ENCODE results near the gene CREB5.

The CREB5 gene

DNA sequence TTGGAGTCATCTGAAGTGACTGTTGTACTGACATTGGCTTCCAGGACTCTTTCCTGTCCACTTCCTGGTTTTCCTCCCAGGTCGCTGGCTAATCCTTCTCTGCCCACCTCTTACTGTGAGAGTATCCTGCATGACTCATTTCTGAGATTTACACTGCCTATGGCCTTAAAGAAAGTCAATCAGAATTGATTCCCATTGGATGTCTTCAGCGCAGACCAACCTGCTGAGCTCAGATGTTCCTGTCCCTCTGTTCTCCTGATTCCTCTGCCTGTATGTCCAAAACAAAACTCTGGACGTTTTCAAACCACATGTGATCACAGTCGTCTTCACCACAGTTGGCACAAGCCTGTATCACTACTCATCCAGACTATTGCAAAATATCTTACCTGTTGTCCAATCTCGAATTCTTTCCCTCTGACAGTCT, 262.1 kb downstream of the CREB5 start:
- no peak overlapping the region for H3K27ac Mint-ChIP-seq
- H3K4me1 Mint-ChIP-seq (ENCODE audit: low read depth), result no peaks in the 10 kb centered on the region
- no peaks in the 10 kb centered on the region for H3K9me3 Mint-ChIP-seq

DNA sequence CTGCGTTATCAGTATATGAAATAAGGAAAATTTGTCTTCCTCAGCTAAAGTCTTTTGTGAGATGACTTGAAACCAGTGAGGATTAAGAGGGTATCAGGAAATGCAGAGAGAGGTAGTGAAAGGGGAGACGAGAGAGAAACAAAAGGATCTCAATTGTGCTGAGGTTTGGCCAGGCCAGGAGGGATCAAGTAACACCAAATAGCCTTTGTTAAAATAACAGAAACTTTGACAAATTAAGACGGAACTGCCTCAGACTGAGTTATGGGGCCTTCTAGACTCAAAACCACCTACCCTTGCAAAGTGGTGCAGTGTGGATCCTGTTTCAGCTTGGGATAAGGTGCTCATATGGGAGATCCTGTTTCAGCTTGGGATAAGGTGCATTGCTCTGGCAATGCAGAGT, 263.1 kb downstream of the CREB5 start:
- Mint-ChIP-seq H3K4me3 (no peak overlapping the region), H3K36me3 (ENCODE audit: low read depth) (no peaks in the 10 kb centered on the region), H3K9me3 (no peaks in the 10 kb centered on the region), H3K27me3 (ENCODE audit: low read depth) (no peaks in the 10 kb centered on the region), H3K27ac (no peak overlapping the region), H3K4me1 (ENCODE audit: low read depth) (no peaks in the 10 kb centered on the region)

More for the DNA sequence above, 262.1 kb downstream of the CREB5 start:
- Mint-ChIP-seq H3K4me3 (no peak overlapping the region), H3K27me3 (ENCODE audit: low read depth) (no peaks in the 10 kb centered on the region), H3K36me3 (ENCODE audit: low read depth) (no peaks in the 10 kb centered on the region)

DNA sequence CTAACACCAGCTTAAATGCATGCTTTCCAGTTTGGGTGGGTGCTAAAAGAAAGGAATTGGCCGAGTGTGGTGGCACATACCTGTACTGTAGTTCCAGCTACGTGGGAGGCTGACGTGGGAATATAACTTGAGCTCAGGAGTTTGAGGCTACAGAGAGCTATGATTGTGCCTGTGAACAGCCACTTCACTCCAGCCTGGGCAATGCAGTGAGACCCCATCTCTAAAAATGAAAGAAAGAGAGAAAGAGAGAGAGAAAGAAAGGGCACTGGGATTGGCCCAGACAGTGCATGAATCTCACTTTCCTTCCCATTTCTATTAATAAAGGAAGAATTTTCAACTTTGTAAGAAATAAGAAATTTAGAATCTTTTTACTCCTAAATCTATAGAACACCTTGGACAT, 265.4 kb downstream of the CREB5 start:
- H3K27ac Mint-ChIP-seq, result no peak overlapping the region
- no peaks in the 10 kb centered on the region for H3K4me1 Mint-ChIP-seq (ENCODE audit: low read depth)
- no peaks in the 10 kb centered on the region for H3K36me3 Mint-ChIP-seq (ENCODE audit: low read depth)
- H3K9me3 Mint-ChIP-seq, result no peaks in the 10 kb centered on the region
- no peak overlapping the region for H3K4me3 Mint-ChIP-seq
- no peaks in the 10 kb centered on the region for H3K27me3 Mint-ChIP-seq (ENCODE audit: low read depth)

DNA sequence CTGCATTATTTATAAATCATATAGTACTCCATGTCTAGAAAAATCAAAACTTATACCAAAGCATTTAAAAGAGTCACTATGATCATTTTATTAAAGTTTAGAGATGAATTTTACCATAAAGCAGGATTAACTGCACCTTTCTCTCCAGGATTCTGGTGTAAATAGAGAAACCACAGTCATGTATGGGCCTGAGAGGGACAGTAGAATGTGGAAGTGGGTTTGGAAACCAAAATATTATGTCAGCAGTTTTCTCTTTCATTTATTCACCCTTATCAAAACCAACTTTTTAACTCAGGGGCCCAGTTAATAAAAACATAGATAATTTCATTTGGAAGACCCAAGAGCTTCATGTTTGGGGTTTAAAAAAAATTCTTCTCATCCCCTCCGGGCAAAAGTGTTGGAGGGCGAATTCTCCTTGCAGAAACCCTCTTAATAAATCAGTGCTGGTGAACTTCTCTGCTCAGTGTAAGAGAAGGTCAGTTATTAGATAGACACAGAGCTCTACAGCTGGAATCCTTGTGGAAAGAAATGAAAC, 266.2 kb downstream of the CREB5 start:
- H3K4me1 Mint-ChIP-seq (ENCODE audit: low read depth), result no peaks in the 10 kb centered on the region
- no peaks in the 10 kb centered on the region for H3K9me3 Mint-ChIP-seq
- H3K36me3 Mint-ChIP-seq (ENCODE audit: low read depth), result no peaks in the 10 kb centered on the region
- peaks cover 4% of the 10 kb centered on the region for H3K27me3 Mint-ChIP-seq (ENCODE audit: low read depth)
- no peak overlapping the region for H3K4me3 Mint-ChIP-seq
- no peak overlapping the region for H3K27ac Mint-ChIP-seq

DNA sequence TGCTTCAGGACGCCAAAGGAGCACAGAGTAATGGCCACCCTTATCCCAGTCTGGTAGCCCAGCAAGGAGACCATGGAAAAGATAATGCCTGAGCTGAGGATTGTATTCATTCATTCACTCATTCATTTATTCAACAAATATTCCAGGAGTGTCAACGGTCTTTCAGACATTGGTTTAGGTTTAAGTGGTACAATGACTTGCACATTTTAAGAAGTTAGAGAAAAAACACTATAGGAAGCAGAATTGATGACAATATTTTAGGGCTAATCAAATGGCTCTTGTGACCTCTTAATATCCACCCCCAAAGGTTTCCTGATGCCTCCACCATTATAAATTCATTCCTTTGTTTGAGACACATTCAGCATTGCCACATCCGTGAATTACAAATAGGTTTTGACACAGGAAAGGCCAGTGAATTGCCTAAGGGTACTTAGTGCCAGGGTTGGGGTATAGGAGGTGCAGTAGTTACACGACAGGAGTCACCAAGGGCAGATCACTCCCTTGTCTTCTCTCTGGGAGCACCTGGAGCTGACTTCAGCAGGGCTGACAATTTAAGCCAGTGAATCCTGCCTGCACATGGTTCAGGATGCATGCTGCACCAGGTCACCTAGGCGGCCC, 269.5 kb downstream of the CREB5 start:
- peaks cover 4% of the 10 kb centered on the region for H3K27me3 Mint-ChIP-seq (ENCODE audit: low read depth)
- no peaks in the 10 kb centered on the region for H3K9me3 Mint-ChIP-seq
- H3K27ac Mint-ChIP-seq, result no peak overlapping the region
- H3K4me3 Mint-ChIP-seq, result no peak overlapping the region
- no peaks in the 10 kb centered on the region for H3K4me1 Mint-ChIP-seq (ENCODE audit: low read depth)
- no peaks in the 10 kb centered on the region for H3K36me3 Mint-ChIP-seq (ENCODE audit: low read depth)

- Mint-ChIP-seq H3K27ac (no peak overlapping the region), H3K9me3 (no peaks in the 10 kb centered on the region), H3K4me1 (ENCODE audit: low read depth) (no peaks in the 10 kb centered on the region), H3K36me3 (ENCODE audit: low read depth) (no peaks in the 10 kb centered on the region), H3K27me3 (ENCODE audit: low read depth) (peaks cover 4% of the 10 kb centered on the region), H3K4me3 (no peak overlapping the region)
Observed at GRCh38 chr7:28682801-28683200, 270.5 kb downstream of the CREB5 start.

DNA sequence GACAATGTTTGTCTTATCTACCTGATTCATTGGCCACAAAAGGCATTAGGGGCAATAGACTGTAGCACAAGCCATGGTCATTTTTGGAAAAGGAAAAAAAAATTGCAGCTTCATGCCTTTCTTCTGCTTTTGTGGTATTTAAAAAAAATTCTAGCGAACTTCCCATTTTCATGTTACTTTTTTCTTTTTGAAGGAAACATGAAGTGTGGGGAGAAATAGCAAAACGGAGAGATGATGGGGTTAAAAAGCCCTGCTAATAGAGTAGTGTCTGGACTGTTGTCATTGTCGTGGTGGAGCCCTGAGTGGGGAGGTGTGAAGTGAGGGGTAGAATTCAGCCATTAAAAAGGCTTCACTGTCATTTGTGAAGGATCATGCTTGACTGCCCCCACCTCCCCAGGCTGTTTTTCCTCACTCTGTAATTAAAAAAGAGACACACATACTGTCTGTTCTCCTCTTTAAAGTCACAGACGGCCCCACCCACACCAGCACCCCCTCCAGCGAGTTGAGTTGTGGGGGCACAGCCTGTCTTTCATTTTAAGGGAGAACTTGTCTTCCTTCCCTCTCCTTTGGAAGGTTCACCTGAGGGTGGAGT, 272.4 kb downstream of the CREB5 start:
- no peaks in the 10 kb centered on the region for H3K36me3 Mint-ChIP-seq (ENCODE audit: low read depth)
- H3K27ac Mint-ChIP-seq, result no peak overlapping the region
- no peaks in the 10 kb centered on the region for H3K9me3 Mint-ChIP-seq
- no peaks in the 10 kb centered on the region for H3K4me1 Mint-ChIP-seq (ENCODE audit: low read depth)
- peaks cover 4% of the 10 kb centered on the region for H3K27me3 Mint-ChIP-seq (ENCODE audit: low read depth)
- no peak overlapping the region for H3K4me3 Mint-ChIP-seq

DNA sequence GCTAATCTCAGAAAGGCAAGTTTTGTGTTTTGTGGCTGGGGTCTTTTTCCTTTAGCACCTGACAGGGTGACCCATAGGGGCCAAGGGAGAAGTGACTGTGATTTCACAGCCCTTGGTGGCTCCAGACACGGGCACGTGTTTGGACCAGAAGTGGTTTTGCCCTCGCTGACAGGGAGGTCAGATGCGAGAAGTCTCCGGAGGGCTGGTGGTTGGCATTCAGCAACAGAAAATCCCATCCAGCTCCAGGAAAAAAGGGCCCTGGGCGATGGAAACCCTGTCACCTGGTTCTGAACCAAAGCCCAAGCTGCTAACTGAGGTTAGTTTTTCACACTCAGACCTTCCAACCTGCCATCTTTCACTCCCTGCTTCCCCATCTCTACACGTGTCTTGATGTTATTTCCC, 272.9 kb downstream of the CREB5 start:
- Mint-ChIP-seq H3K27me3 (ENCODE audit: low read depth) (peaks cover 4% of the 10 kb centered on the region), H3K4me3 (no peak overlapping the region), H3K4me1 (ENCODE audit: low read depth) (no peaks in the 10 kb centered on the region), H3K27ac (no peak overlapping the region), H3K36me3 (ENCODE audit: low read depth) (no peaks in the 10 kb centered on the region), H3K9me3 (no peaks in the 10 kb centered on the region)

DNA sequence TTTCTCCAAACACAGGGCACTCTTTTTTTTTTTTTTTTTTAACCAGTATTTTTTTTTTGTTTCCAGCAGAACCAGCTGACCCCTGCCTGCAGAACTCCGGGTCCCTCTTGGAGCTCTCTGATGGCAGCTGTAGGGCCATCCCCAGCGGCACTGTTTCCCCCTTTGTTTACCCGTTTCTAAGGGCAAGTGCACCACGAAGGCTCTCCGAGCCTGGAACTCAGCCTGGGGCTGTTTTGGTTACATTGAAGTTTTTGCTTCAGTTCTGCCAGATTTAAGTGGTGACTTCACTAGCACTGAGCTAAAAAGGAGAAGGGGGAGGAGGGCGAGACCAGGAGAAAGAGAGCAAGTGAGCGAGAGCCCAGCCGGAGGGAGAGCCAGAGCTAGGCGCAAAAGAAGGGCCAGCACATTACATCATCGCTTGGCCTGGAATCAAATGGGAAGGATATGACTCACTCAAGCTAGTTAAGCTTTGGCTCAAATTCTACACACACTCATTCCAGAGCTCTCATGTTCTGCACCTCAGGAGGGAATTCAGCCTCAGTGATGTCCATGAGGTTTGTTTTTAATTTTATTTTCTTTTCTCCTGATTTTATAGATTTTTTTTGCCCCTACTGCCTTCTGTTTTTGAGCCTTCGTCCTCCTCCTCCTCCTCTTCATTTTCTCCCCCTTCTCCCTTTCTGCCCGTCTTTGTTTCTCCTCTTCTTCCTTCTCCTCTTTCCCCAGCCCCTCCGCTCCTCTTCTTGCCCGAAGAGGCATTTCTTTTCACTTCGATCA, 273.5 kb downstream of the CREB5 start:
- H3K4me3 Mint-ChIP-seq, result no peak overlapping the region
- H3K27ac Mint-ChIP-seq, result no peak overlapping the region
- no peaks in the 10 kb centered on the region for H3K36me3 Mint-ChIP-seq (ENCODE audit: low read depth)
- no peaks in the 10 kb centered on the region for H3K9me3 Mint-ChIP-seq
- H3K27me3 Mint-ChIP-seq (ENCODE audit: low read depth), result peaks cover 4% of the 10 kb centered on the region
- no peaks in the 10 kb centered on the region for H3K4me1 Mint-ChIP-seq (ENCODE audit: low read depth)

DNA sequence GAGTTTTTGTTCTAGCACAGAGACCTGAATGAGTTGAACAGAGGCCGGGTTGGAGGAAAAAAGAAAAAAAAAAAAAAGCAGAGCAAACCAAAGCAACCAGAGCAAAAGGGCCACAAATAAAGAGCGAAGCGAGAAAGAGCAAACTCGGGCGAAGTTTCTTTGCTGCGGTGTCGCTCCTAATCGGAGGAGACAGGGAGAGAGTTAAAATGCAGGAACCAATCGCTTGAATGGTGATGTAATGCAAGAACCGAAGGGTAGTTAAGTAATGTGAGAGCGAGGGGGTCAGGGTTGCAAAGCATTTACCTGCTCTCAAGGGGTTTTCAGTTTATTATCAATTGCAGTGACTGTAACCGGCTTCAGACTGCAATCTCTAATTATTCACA, 274.1 kb downstream of the CREB5 start:
- Mint-ChIP-seq H3K4me3 (no peak overlapping the region), H3K36me3 (ENCODE audit: low read depth) (no peaks in the 10 kb centered on the region), H3K9me3 (no peaks in the 10 kb centered on the region), H3K27ac (no peak overlapping the region), H3K27me3 (ENCODE audit: low read depth) (peaks cover 4% of the 10 kb centered on the region), H3K4me1 (ENCODE audit: low read depth) (no peaks in the 10 kb centered on the region)

- Mint-ChIP-seq H3K4me3 (no peak overlapping the region), H3K27me3 (ENCODE audit: low read depth) (peaks cover 4% of the 10 kb centered on the region), H3K9me3 (no peaks in the 10 kb centered on the region), H3K4me1 (ENCODE audit: low read depth) (no peaks in the 10 kb centered on the region), H3K36me3 (ENCODE audit: low read depth) (no peaks in the 10 kb centered on the region), H3K27ac (no peak overlapping the region)
Observed at GRCh38 chr7:28687537-28687936, 275.2 kb downstream of the CREB5 start.

DNA sequence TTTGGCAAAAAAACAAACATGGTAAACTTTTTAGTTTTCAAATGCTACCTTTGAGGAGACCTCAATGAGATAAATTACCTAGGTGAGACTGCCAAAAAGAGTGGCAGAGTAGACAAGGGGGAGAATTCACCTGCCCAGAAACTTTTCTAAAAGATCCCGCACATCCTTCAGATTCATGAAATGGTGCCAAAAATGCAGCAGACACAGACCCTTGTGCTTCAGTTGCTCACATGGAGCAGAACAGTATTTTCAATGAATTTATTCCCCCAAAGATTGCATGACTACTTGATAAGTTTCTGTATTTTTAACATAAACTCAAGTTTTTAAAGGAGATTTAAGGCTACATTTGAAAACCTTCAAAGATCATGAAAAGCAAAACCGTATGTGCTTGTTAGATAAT, 275.9 kb downstream of the CREB5 start:
- H3K4me1 Mint-ChIP-seq (ENCODE audit: low read depth), result no peaks in the 10 kb centered on the region
- H3K27ac Mint-ChIP-seq, result no peak overlapping the region
- no peaks in the 10 kb centered on the region for H3K27me3 Mint-ChIP-seq (ENCODE audit: low read depth)
- no peak overlapping the region for H3K4me3 Mint-ChIP-seq
- H3K36me3 Mint-ChIP-seq (ENCODE audit: low read depth), result no peaks in the 10 kb centered on the region
- H3K9me3 Mint-ChIP-seq, result no peaks in the 10 kb centered on the region

GRCh38 chr7:28688651-28689050, 276.3 kb downstream of the CREB5 start:
- Mint-ChIP-seq H3K27ac (no peak overlapping the region), H3K4me1 (ENCODE audit: low read depth) (no peaks in the 10 kb centered on the region), H3K4me3 (no peak overlapping the region), H3K36me3 (ENCODE audit: low read depth) (no peaks in the 10 kb centered on the region), H3K9me3 (no peaks in the 10 kb centered on the region), H3K27me3 (ENCODE audit: low read depth) (no peaks in the 10 kb centered on the region)

DNA sequence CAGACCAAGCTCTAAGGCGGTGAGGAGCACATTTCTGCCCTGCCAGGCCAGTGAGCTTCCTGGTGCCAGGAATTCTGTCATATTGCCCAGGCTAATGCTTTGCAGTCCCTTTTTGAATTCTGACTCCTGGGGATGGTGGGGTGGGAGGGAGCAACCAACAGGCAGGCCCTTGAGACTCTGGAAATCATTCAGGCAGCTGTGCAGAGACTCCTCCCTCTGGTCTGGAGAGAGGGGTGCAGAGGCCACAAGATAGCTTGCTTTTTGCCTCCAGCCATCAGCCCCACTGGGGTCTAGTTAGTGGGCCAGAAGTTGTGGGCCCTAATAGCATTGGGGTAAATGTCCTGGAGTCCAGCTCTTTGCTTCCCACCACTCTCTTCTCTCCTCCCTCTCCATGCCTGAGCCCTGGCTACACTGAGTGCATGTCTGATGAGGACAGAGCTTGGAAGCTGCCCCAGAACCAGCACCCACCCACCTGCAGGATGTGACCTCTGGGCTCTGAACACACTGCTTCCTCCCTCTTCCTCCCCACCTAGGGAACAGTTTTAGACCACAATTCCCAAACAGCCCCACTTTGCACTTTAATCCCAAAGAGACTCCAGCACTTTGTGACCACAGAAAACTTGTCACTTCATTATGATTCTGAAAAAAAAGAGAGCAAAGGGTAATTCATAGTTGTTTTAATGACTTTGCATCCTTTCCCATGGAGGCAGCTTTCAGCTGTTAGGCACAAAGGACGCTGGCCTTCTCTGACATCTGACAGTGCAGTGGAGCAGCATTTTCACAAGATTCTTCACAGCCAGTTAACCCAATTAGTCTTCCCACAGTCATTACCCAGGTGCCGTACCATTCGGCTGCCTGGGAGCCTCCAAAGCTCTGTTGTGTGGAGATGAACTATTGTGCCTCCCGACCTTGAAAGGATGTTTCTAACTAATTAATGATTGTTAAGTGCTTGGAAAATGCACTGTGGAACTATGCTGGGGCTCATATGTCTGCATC, 283.3 kb downstream of the CREB5 start:
- H3K4me1 Mint-ChIP-seq (ENCODE audit: low read depth), result no peaks in the 10 kb centered on the region
- H3K27me3 Mint-ChIP-seq (ENCODE audit: low read depth), result no peaks in the 10 kb centered on the region
- no peaks in the 10 kb centered on the region for H3K9me3 Mint-ChIP-seq
- H3K27ac Mint-ChIP-seq, result no peak overlapping the region
- no peaks in the 10 kb centered on the region for H3K36me3 Mint-ChIP-seq (ENCODE audit: low read depth)
- no peak overlapping the region for H3K4me3 Mint-ChIP-seq
